HepG2 (cell line): ENCODE results near the gene IFT52. TPM values are rescaled to one million over a fixed set of nuclear protein-coding genes. Genes with fewer than 3 reads are reported as not detected.

ENCODE experiments used
- ATF2 ChIP-seq: sonication (generic); formaldehyde crosslinking; IDR thresholded peaks from 2 replicates; pipeline ENCODE4 v1.4.0; 2020; ENCODE audit warnings: missing genetic modification reagents
- KDM1A ChIP-seq: IDR thresholded peaks from 2 replicates; pipeline ENCODE4 v1.6.1; 2016; ENCODE audit warnings: missing compliant biosample characterization
- MAFG ChIP-seq: sonication (generic); formaldehyde crosslinking; IDR thresholded peaks from 2 replicates; pipeline ENCODE4 v1.5.1; 2020; ENCODE audit warnings: mild to moderate bottlenecking, missing genetic modification reagents
- PAXIP1 ChIP-seq: sonication (generic); formaldehyde crosslinking; conservative IDR thresholded peaks from 2 replicates; pipeline ENCODE4 v1.4.0; 2020; ENCODE audit warnings: mild to moderate bottlenecking, missing genetic modification reagents, moderate library complexity
- PRDM15 ChIP-seq: sonication (generic); formaldehyde crosslinking; IDR thresholded peaks from 2 replicates; pipeline ENCODE4 v1.4.0; 2020; ENCODE audit warnings: missing genetic modification reagents
- THAP9 ChIP-seq: sonication (generic); formaldehyde crosslinking; IDR thresholded peaks from 2 replicates; pipeline ENCODE4; 2020; ENCODE audit warnings: missing genetic modification reagents, mild to moderate bottlenecking, borderline replicate concordance
- ZNF18 ChIP-seq: sonication (generic); formaldehyde crosslinking; IDR thresholded peaks from 2 replicates; pipeline ENCODE4 v1.8.0; 2022; ENCODE audit warnings: mild to moderate bottlenecking, missing genetic modification reagents; ENCODE audit not compliant: insufficient replicate concordance
- ZNF354B ChIP-seq: sonication (generic); formaldehyde crosslinking; IDR thresholded peaks from 2 replicates; pipeline ENCODE4 v1.8.0; 2022; ENCODE audit warnings: mild to moderate bottlenecking, missing genetic modification reagents
- ZNF746 ChIP-seq: sonication (generic); formaldehyde crosslinking; IDR thresholded peaks from 2 replicates; pipeline ENCODE4 v1.8.0; 2022; ENCODE audit warnings: mild to moderate bottlenecking, missing genetic modification reagents
- ZNF800 ChIP-seq: sonication (generic); formaldehyde crosslinking; IDR thresholded peaks from 2 replicates; pipeline ENCODE4 v1.4.0; 2020; ENCODE audit warnings: missing genetic modification reagents
- ZNF891 ChIP-seq: sonication (generic); formaldehyde crosslinking; IDR thresholded peaks from 2 replicates; pipeline ENCODE4 v1.5.0; 2020; ENCODE audit warnings: mild to moderate bottlenecking, missing genetic modification reagents
- polyA plus RNA-seq, 8 experiments: library from polyadenylated mRNA; depleted of rRNA in 3 of 8; stranded (reverse) in 7 of 8; unstranded in 1 of 8; fragments of >200 nt; fragmentation: Illumina TruSeq in 4 of 8; extraction: Trizol in 4 of 8; gene quantifications; 2 replicates each; pipeline versions ENCODE4 v1.2.1 to v1.2.3, GENCODE V29; 2011 to 2016; ENCODE audit warnings: low read depth in 4 of 8, missing spikeins in 1 of 8, mixed read lengths in 1 of 8; ENCODE audit not compliant: insufficient read depth in 1 of 8
- total RNA-seq, 5 experiments: library from RNA; depleted of rRNA; stranded (reverse); fragments of >200 nt; fragmentation: Illumina TruSeq; extraction: Trizol; gene quantifications; 2 replicates each; pipeline ENCODE4 v1.2.3, GENCODE V29; 2016; ENCODE audit warnings: low read depth in 1 of 5

Gene IFT52
- total and polyA plus RNA-seq, 2 of the 13 experiments (the other 11 are each of a cell fraction or from before 2014, with no cell fraction given), result 48.0 to 64.0 TPM

GRCh38 chr20:43590392-43591303 lies at the start of gene IFT52 (continued):
- TF ChIP-seq ZNF18 (CRISPR knock-in tag), result peak; percentile 48
- peak; percentile 92 for TF ChIP-seq ZNF800
- TF ChIP-seq THAP9 (CRISPR knock-in tag), result peak; percentile 83
- TF ChIP-seq MAFG (CRISPR knock-in tag), result no peak
- peak; percentile 95 for TF ChIP-seq ATF2
- TF ChIP-seq PRDM15 (CRISPR knock-in tag), result peak; percentile 19; the same call in 1 of the 2 replicates
- TF ChIP-seq ZNF746 (CRISPR knock-in tag), result peak; percentile 47; the same call in 1 of the 2 replicates
- TF ChIP-seq ZNF354B, result peak; percentile 92; the same call in 1 of the 2 replicates
- 0 out of 2 replicates have a peak, but pooled peaks have one; percentile 46 for TF ChIP-seq KDM1A (CRISPR knock-in tag)
- TF ChIP-seq ZNF891 (CRISPR knock-in tag), result peak; percentile 89; the same call in 1 of the 2 replicates
- peak; percentile 67 for TF ChIP-seq PAXIP1 (CRISPR knock-in tag)
